Activated T-cell treated with anti-CD3 and anti-CD28 coated beads, Interleukin-2, amount 50 U/mL, for 48 hours (primary cell): Measurements from ENCODE around the gene PRRX1.

ENCODE experiments used
- DNase-seq, 2 experiments: peaks; one replicate each; pipeline ENCODE4 v3.0.0-alpha.2; 2020

PRRX1 gene

GRCh38 chr1:170692866-170693575 lies 29.1 kb downstream of the PRRX1 start:
- DNase-seq = no peak

DNA sequence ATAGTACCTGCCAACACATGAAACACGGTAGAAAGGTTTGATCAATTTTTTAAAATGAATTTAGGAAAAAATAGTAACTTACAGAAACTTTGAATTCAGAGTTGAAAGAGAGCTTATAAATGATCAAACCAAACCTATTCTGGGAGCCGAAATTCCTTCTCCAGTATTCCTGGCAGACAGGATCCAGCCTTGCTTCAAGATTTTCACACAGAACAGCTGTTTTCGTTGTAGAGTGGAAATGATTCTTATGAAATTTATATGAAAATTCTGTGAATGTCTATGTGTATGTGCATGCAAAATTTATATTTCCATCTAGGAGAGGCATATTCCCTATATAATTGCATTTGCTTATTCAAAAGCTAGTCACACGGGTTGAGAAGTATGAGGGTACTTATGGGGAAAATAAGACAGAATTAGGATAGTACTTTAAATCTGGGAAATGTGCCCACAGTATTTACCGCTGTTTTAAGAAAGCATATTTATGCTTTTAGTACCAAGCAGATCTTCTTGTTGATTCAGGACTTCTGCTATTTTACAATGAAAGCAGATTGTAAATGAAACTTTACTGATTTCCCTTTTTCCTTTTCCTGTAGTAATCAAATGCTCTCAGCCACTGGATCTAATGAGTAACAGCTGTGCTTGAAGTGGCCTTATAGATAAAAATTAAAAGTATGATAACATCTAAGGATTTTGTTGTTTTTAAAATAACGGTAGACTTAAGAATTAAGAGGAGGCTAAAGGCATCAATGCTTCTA lies 30.4 kb downstream of the PRRX1 start:
- no peak for DNase-seq

DNA sequence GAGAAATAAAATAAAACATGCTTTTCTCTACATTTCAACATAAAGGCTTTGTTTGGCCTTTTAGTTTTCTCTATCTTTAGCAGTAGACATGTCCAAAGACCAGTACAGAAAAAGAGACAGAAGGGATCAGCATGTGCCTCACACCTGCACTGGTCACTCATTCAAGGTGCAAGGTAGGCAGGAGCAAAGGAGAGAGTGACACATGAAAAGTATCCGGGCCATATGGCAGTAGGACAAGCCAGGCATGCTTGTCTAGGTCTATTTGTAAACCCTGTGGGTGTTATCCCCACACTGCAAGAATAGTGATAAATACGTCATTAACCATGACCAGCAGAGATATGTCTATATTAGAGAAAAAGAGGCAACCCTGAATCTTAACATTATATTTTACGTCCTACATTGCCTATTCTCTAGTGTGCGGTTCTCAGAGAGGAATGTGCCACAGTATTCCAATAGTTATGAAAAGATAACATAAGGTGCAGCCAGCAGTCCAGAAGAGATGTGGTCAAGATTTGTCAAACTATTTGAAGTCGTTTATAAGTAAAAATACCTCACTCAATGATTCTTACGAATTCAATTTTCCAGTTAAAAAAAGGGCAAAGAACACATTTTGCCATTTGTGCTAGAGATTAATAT lies 32.1 kb downstream of the PRRX1 start:
- no peak for DNase-seq

- DNase-seq = no peak
Measured at GRCh38 chr1:170696591-170697290, 32.8 kb downstream of the PRRX1 start.

DNA sequence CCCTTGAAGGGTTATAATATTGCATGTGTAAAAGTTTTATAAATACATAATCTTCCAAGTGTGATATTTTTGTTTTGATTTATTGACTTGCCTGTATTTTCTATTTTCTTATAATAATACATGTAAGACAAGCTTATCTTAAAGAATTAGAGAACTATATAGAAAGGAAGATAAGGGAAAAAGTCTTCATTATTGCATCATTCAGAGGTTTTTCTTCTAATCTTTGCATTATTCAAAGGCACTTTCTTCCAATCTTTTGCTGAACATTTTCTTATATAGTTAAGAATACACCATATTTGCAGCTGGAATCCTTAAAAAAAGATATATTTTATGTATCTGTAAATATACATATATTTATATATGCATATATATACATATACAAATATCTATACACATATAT lies 33.4 kb downstream of the PRRX1 start:
- DNase-seq = no peak

GRCh38 chr1:170698301-170699275 lies 34.7 kb downstream of the PRRX1 start:
- DNase-seq = no peak

DNA sequence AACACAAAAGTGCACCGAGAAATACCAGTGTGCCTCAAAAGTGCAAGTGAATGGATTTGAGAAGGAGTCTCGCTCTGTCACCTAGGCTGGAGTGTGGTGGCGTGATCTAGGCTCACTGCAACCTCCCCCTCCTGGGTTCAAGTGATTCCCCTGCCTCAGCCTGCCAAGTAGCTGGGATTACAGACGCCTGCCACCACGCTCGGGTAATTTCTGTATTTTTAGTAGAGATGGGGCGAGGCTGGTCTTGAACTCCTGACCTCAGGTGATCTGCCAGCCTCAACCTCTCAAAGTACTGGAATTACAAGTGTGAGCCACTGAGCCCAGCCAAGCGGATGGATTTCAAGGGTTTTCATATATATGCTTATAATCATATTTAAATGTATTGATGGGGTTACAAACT lies 35.8 kb downstream of the PRRX1 start:
- DNase-seq = no peak

GRCh38 chr1:170700842-170701615 lies 37.1 kb downstream of the PRRX1 start:
- no peak for DNase-seq

- DNase-seq = no peak
Measured at GRCh38 chr1:170701962-170702361, 38.0 kb downstream of the PRRX1 start.

GRCh38 chr1:170703591-170703990 lies 39.7 kb downstream of the PRRX1 start:
- no peak for DNase-seq

DNA sequence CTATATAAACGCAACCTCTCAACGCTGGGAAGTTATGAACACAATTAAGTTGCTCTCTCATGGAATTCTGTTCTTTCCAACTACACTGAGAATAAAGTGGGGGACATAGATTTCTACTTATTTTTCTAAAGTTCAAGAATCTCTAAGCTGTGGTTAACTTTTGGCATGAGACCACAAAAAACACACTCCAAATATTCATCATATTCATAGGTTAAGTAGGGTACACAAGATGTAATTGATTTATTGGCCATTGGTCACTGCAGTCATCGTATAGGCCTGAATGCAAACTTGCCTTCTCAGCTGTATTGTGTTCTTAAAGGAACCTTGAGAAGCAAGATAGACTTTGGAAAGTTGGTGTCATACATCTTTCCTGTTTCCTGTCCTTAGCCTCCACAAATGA lies 40.3 kb downstream of the PRRX1 start:
- no peak for DNase-seq

DNA sequence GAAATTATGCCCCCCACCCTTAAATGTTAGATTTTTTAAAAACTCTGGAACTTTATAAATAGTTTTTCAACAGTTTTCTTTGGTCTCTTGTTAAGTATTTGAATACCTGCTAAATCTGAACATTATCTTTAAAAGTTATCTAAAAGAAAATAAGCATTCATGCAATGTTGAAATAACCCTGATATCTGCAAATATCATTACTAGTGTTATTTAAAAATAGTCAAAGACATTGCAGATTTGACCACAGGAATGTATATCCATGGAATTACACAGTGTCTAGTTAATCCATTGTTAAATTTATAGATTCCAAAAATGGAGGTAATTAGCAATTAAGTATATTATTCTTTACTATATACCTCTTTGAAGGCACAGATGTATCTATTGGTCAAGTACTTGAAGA lies 42.0 kb downstream of the PRRX1 start:
- no peak for DNase-seq

DNA sequence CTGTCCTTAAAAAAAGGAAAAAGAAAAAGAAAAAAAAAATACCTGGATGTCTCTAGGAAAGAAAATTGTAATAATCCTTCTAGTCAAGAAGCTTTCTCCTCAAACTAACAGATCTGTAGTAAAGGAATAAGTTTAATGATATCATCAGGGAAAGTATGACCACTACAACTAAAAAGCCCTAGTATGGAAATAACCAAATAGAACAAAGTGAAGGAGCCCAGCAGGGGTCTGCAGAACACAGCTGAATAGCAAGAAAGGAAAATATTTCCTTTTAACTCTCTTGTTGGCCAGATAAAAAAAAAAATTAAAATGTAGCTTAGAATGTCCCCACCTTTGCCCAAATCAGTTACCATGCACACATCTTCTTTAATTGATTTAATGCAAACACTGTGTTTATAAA lies 43.2 kb downstream of the PRRX1 start:
- no peak for DNase-seq

DNA sequence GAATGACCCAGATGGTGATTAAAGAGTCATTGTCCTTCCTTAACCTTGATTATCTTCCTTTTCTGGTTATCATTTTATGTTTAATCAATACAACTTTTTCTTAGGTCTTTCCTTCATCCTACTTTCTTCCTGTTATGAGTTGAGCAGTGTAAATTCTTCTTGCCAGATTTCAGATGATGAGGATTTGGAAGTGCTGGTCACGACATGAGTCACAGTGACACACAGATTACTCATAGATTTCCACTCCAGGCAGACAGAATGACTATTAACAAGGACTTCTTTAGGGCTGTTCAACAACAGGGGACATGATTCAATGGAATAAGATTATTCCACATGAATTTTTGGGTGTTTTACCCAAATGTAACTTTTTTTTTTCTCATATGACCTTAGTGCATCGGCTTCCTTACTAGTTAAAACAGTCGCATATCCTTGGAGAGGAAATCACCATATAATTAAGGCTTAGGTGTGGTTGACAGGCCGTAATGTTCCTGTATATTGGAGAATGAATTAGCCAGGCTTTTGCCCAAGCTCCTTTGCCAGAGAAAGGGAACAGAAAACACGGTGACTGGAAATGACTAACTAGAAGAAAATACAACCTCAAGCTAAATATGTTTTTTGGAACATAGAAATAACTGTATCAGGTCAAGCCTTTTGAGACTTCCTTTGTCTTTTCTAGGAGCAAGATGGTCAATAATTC lies 44.2 kb downstream of the PRRX1 start:
- peak in 1 of 2 experiments; percentile 14 for DNase-seq

GRCh38 chr1:170711682-170712081 lies 47.8 kb downstream of the PRRX1 start:
- no peak for DNase-seq

GRCh38 chr1:170714163-170714562 lies 50.2 kb downstream of the PRRX1 start:
- no peak for DNase-seq

- DNase-seq = no peak
Measured at GRCh38 chr1:170714938-170715337, 51.0 kb downstream of the PRRX1 start.

DNA sequence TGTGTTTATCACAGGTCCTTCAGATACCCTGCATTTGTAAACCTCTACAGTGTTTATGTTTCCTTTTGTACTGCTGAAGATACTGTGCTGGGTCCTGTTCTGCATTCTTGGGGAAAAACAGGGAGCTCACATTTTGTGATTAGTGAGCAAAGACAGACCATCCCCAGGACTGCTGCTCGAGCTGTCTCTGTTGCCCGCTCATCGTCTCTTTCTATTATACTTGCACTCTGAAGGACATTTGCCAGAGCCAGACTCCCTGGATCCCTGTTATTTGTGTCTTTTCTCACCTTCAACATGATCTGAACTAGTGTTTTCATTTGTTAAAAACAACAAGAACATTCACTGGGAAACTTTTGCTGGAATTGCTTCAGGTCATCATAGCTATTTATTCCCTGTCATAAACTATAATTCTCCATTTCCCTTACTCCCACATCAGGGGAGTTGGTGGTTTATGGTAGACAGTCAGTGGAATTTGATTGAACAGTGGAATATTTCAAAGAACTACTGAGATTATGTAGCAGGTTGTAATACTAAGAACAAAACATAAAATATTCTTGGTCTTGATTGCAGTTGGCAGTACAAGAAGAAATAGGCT lies 53.0 kb downstream of the PRRX1 start:
- DNase-seq = no peak

DNA sequence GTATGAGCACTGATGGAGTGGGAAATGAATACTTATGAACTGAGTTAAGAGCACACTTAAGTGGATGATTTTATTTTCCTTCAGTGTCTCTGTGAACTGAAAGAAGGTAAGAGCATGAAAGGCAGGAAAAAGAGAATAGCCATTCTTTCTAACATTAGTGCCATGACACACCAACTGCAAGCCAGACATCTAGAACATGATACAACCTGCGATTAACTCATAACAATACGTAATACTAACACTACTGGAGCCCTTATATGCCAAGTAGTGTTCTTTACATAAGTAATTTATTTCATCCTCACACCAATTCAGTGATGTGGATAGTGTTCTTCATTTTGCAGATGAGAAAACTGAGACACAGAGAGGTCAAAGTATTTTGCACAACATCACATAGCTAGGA lies 56.7 kb downstream of the PRRX1 start:
- no peak for DNase-seq

DNA sequence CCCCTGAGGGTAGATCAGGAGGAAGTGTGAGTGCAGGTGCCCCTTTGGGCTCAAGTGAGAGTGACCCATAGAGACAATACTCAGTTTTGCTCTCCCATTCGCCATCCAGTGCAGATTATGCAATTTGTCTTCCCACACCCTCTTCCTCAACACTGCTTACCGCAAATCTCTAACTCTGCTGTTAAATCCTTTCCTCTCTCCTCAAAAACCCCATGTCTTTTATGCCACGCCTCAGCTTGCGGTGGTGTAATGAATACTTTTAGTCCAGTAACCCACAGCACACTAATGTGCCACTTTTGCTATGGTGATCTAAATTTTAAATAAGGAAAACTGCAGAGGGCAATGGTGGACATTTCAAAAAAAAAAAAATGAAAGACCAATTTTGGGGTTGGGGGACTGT lies 57.7 kb downstream of the PRRX1 start:
- no peak for DNase-seq
